AG08396 (cell line): ENCODE data around the gene RAD51B.

Experiments
- DNase-seq: peaks from one replicate; pipeline ENCODE4 v3.0.0; 2012; ENCODE audit warnings: low spot score, mixed read lengths

The RAD51B gene

GRCh38 chr14:67835596-67835995 is 16.0 kb downstream of the RAD51B start:
- no peak for DNase-seq

- DNase-seq: no peak
Measured at GRCh38 chr14:67837011-67837624, 17.5 kb downstream of the RAD51B start.

- DNase-seq: no peak
Measured at GRCh38 chr14:67846029-67846610, 26.5 kb downstream of the RAD51B start.

- DNase-seq: no peak
Measured at GRCh38 chr14:67850066-67850830, 30.7 kb downstream of the RAD51B start.

- DNase-seq: no peak
Measured at GRCh38 chr14:67851785-67852410, 32.3 kb downstream of the RAD51B start.

- DNase-seq: no peak
Measured at GRCh38 chr14:67852926-67853604, 33.5 kb downstream of the RAD51B start.

- DNase-seq: no peak
Measured at GRCh38 chr14:67853715-67854114, 34.1 kb downstream of the RAD51B start.

GRCh38 chr14:67856827-67857226 is 37.2 kb downstream of the RAD51B start:
- no peak for DNase-seq

GRCh38 chr14:67857778-67858350 is 38.3 kb downstream of the RAD51B start:
- DNase-seq: no peak

- DNase-seq: no peak
Measured at GRCh38 chr14:67859169-67859749, 39.7 kb downstream of the RAD51B start.

GRCh38 chr14:67863223-67863622 is 43.6 kb downstream of the RAD51B start:
- DNase-seq: no peak

GRCh38 chr14:67875175-67876006 is 55.8 kb downstream of the RAD51B start:
- no peak for DNase-seq

GRCh38 chr14:67879026-67879425 is 59.4 kb downstream of the RAD51B start:
- no peak for DNase-seq

GRCh38 chr14:67881225-67881624 is 61.6 kb downstream of the RAD51B start:
- DNase-seq: no peak

GRCh38 chr14:67882986-67883555 is 63.5 kb downstream of the RAD51B start:
- no peak for DNase-seq

- DNase-seq: no peak
Measured at GRCh38 chr14:67883717-67884116, 64.1 kb downstream of the RAD51B start.

GRCh38 chr14:67886191-67886590 is 66.6 kb downstream of the RAD51B start:
- no peak for DNase-seq

- DNase-seq: no peak
Measured at GRCh38 chr14:67887478-67887877, 67.9 kb downstream of the RAD51B start.

- DNase-seq: no peak
Measured at GRCh38 chr14:67889455-67889854, 69.9 kb downstream of the RAD51B start.

- DNase-seq: no peak
Measured at GRCh38 chr14:67892466-67893100, 73.0 kb downstream of the RAD51B start.
